Myocyte (in vitro differentiated cells): ENCODE measurements around the gene SYNE2. TPM values are rescaled to one million over a fixed set of nuclear protein-coding genes. Genes with fewer than 3 reads are reported as not detected.
A peak's percentile ranks its signal among the peaks of the same experiment; 100 is the strongest.

ENCODE experiments used
- DNase-seq: peaks from one replicate; pipeline ENCODE4 v3.0.0-alpha.2; 2012; ENCODE audit warnings: low read depth
- total RNA-seq: library from RNA; depleted of rRNA; stranded (reverse); fragments of >200 nt; gene quantifications from 2 replicates; pipeline ENCODE4 v1.2.3, GENCODE V29; 2014

The SYNE2 gene
- total RNA-seq, 1 donor from 2014 or later = 14.8 TPM

DNA sequence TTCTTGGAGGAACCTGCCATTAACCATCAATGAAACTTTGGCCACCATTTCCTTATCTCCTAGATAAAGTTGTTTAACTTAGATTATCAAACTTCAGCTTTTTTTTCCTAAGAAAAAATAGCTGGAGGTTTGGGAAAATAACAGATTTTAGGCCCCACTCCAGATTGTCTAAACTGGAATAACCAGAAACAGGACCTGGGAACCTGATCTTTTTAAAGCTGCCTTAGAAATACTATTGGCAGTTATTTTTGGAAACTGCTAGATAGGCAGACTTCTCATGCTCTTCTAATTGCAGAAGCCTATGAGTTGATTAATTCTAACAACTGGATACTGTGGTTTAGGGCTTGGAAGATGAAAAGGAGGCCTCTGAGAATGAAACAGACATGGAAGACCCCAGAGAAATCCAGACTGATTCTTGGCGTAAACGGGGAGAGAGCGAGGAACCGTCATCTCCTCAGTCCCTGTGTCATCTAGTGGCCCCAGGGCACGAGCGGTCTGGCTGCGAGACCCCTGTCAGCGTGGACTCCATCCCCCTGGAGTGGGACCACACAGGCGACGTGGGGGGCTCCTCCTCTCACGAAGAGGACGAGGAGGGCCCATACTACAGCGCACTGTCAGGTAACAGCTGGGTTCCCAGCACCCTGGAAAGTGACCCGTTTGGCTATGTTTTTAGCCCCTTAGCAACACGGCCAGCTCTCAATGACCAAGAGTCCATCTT, 361.2 kb downstream of the SYNE2 start:
- DNase-seq = peak; percentile 17

DNA sequence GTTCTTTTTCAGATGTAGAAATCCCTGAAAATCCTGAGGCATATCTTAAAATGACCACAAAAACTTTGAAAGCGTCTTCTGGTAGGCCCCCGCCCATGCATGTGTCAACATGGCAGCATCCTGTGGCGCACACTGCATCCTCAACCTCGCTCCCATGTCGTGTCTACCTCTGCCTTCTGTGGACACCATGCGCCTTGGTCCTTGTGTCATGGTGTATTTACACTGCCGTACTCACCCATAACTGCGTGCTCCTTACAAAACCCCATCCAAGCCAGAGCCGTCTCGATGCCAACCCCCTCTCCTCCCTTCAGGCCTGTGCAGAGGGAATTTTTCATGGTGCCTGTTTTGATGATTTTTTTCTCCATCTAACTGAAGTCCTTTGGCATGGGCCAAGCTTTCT, 362.5 kb downstream of the SYNE2 start:
- no peak for DNase-seq

DNA sequence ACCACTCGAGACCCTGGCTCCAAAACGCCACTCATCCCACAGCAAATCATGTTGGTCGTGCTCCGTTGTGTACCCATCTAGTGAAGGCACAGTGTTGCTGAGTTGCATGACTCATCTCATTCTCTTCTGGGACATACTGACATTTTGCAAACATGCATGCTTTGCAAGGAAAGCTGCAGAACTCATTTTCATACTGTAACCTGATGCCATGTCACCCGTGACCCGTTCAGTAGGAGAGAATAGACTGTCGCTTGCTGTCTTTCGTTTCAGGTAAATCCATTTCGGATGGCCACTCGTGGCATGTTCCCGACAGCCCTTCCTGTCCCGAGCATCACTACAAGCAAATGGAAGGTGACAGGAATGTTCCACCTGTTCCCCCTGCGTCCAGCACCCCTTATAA, 363.2 kb downstream of the SYNE2 start:
- no peak for DNase-seq

DNA sequence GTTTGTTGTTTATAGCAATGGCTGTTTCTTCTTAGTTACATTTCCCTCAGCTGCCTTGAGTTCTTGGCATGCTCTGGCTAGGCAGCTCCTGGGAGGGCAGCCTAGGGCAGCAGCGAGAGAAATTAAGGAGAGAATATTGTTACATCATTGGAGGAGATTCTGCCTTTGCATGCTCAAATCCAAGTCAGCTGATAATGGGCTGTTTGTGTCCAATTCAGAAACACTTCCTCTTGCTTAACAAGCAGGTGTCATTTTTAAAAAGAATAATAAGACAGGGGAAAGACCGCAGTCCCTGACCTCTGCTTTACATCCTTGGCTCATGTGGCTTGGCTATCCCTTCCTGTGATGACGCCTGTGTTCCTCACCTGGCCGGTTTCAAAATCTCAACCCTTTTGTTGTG, 364.5 kb downstream of the SYNE2 start:
- DNase-seq = no peak

DNA sequence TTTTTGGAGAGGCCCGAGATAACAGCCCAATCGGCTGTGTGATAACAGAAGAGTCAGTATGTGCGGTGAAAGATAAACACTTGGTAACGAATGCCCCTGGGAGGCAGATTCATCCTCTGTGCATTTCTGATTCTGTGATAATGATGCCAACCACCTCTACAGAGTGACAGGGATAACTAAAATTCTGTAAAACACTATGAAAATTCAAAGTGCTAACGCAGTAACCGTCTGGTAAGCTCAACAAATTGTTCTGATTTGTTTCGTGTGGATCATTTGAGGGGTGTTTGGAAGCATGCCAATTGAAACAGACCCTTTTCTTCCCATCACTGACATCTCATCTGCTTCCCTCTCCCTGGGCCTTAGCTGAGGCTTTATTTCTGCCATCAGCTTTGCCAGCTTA, 365.0 kb downstream of the SYNE2 start:
- DNase-seq = no peak

DNA sequence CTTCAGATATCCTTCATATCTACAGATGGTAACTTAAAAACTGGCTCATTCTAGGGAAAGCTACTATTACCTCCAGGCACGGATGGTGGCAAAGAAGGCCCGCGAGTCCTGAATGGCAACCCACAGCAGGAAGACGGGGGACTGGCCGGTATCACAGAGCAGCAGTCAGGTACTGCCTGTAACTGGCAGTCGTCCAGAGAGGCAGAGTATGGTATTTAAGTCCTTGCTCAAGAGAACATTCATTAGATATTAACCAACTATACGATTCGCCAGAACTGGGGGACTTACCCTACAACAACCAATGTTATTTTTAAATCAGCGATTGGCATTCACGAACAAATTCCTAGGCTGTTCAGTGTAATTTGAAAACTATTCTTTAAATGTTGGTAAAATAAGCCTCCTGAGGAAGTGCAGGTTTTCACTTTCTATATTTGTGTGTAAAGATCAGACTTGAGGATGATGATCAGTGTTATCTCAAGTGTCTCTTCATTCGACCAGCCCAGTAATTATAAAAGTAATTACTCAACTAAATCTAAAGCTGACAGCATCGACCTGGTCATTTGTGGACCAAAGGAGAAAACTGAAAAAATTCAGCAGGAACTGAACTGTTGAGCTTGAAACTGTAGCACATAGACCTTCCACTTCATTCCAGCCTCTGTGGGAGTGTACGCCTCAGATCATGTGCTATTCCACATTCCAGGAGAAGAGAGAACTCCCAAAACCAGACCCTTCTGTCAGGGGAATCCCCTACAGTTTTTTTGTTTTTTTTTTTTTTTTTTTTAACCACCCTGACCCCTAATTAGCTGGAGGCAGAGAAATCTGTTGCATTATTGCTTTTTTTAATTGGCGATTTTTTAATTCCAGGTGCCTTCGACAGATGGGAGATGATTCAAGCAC, 365.8 kb downstream of the SYNE2 start:
- DNase-seq = no peak

DNA sequence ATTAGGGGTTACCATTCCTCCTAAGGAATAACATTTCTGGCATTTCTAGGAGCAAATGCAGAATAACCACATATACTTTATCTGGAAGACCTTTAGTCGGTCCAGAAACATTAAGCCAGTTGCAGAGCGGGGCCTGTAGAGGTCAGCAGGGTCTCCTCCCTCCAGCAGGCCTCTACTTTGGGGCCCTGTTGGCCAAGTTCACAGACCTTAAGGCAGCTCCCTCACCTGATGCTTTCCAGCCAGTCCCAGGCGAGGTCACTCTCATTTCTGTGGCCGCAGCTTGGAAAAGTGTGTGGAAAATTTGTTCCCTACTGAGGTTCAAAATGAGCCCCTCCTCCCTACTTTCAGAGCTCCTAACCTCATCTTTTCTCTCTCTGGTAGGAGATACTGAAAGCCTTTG, 367.3 kb downstream of the SYNE2 start:
- DNase-seq = no peak

DNA sequence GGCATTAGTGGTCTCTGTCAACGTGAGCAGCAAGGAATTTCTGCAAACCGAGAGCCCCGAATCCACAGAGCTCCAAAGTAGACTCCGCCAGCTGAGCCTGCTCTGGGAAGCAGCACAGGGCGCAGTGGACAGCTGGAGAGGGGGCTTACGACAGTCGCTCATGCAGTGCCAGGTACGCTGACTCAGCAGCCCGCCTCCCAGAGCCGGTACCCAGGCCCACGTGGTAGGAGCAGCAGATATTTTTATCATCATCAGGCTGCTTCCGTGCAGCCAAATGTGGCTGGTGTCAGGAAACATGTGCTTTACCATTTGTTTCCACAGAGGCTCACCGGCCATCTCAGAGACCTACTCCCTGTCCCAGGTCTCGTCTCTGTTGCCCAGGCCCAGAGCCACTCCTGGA, 367.7 kb downstream of the SYNE2 start:
- DNase-seq = peak; percentile 34

DNA sequence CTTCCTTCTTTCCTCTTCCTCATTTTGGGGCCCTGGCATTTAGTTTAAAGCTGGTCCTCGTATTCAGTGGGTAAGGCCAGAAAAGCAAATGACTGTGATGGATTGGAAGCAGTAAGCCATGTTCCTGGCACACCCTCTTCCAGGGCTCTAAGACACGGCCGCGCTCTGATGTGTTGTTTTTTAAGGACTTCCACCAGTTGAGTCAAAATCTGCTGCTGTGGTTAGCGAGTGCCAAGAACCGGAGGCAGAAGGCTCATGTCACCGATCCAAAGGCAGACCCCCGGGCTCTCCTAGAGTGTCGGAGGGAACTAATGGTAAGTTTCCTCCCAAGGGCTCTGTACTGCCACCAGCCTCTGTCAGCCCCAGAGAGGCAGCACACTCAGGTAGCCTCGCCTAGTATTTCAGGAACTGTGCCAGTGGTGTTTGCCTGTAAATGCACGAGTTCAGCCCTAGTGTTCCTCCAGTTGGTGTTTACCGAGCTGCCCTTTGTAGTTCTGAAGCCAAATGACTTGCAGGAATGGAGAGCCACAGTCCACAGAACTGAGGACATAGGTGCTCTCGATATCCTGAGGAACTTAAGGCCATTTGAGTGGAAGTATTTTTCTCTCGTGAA, 368.7 kb downstream of the SYNE2 start:
- no peak for DNase-seq

DNA sequence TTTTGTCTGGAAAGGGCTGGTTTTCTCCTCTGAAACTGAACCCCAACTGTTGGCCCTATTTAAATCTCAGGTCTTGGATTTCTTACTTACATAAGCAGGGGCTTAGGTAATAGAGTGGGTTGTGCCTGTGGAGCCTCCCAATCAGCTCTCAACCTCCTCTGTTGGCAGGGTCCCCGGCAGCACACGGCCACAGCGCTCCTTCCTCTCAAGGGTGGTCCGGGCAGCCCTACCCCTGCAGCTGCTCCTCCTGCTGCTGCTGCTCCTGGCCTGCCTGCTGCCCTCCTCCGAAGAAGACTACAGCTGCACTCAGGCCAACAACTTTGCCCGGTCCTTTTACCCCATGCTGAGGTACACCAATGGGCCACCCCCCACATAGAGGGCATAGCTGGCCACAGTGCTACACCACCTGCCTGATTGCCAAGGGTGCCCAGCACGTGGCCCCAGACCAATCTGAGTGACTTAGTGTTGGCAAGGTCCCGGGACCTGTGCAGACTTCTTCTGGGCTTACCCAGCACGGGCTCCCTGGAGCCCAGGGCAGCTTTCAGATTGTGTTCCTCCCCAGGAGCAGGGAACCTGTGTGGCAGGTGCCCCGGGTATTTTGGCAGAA, 372.4 kb downstream of the SYNE2 start:
- DNase-seq = no peak

DNA sequence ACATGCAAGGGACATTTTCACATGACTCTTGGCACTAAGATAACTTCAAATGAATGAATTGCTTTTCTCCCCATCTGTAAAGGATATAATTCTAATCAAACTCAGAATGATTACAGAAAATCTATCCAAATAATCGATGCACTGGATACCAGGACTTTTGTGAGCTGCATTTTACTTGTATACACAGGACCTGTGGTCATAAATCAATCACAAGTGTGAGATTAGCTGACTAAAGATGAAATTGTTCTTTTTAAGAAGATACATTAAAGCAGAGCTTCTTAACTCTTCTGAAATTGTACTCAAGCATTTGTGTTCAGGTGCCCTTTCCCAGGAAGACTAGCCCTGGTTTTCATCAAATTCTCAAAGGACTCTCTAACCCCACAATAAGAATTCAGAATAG, 375.1 kb downstream of the SYNE2 start:
- no peak for DNase-seq

DNA sequence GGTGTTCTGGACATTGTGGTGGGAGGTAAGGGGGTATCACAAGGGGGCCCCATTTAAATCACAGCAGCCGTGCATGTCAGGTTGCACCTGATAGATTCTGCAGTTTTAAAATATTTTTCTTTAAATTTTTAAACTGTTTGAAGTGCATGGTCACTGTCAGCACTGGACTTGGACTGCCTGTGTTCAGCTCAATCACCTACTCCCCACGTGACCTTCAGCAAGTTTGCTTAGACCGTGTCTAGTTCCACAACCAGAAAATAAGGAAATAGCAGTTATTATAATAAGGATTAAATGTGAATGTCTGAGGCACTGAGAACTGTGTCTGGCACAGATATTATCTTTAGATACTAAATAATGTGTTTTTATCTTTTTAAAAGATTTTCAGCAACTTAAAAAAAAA, 376.7 kb downstream of the SYNE2 start:
- no peak for DNase-seq

DNA sequence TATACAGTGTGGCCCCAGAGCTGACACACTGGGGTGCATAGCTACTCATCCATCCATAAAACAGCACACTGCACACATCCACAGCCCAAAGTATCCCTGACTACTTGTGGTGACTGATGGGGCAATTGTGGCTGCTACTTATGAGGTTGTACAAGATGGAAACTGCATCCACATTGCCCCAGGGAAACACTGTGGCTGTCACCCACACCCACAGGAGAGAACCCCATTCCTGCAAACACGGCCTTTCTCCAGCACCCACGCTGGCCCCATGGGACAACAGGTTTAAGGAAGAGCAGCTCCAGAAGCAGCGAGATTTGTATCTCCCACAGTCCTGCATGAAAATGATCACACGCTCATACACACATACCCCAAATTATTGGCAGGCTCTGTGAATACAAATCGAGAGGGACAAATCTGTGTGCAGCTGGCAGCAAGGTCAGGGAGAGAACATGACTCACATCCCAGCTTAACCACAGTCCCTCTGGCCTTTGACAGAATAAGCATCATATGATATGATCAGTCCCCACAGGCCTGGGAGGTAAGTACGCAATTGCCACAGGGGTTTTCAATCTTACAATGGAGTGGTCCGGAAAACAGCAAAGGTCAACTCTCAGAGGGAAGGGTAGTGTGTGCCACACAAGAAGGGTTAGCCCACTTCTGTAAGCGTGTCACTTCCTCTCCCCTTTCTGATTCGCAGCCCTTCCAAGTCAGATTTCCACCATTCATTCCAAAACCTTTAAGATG, 379.5 kb downstream of the SYNE2 start:
- DNase-seq = peak; percentile 95

DNA sequence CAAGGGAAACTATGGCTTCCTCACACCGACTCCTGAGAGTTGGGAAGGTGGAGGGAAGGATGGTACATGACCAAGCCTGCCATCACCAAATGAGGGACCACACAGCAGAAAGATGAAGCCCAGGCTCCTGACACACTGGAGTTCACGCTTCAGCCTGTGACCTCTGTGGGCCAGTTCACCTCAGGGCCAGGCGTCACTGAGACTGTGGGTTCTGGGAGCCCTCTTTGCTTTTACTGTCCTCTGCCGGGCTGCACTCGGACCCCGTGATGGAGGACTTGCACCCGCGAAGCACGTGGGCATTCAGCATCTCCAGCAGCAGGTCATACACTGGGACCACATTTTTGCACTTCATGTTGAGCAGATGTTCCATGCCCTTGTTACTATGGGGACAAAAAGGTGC, 380.1 kb downstream of the SYNE2 start:
- DNase-seq = no peak

DNA sequence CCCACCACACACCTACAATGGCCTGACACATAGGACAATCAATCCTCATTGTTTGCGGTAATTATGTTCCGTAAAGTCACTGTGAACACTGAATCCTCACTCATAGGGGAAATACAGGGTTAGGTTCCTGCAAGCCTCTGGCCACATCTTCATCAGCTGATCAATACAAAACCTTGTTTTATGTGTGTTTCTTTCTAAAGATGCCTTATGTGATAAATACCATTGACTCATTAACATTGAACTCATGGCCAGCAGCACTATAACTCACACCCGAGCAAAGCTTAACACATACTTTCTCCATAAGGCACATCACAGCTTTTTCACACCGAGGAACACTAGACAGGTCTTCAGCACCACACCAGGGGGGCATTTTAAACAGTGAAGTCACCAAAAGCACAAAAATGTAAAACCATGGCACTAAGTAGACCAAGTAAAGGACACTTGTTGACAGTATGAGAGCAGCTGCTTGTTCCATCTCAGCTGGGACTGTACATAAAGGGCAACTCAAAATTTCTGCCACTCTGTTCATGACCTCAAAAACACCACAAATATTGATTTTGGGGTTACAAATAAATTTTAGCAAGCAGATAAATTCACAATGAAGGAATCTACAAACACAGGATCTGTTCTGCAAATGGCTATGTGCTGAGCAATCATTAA, 380.9 kb downstream of the SYNE2 start:
- no peak for DNase-seq

DNA sequence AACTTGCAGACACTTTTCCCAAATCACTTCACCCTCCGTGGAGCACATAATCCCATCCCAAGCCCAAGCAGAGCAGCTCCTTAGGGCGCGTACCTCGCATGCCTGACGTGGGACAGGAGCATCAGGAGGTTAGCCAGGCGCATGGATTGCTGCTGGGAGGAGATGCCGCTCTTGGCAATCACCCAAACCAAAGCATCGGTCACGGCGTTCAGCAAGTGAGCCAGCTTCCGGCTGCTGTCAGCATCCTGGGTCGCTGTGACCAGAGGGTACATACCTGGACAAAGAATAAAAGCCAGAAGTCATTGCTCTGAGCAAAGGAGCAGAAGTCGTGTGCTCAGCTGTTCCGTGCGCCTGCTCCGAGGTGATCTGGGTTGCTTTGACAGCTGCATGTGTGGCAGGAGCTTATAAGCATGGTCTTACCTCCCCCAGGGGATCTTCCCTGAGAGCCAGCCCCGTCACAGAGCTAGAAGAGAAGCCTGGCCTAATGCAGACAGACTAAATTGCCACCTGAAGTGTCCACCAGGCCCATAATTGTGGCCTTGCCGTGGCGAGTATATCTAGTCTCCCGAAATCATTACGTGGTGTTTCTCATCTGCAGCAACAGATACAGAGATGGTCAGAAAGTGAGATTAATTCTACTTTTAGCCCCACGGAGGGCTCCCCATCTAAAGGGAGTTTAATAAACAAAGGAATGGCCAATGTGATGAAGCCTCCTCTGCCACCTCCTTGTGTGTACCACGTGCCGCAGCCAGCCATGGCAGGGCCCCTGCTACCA, 382.3 kb downstream of the SYNE2 start:
- peak; percentile 21 for DNase-seq

DNA sequence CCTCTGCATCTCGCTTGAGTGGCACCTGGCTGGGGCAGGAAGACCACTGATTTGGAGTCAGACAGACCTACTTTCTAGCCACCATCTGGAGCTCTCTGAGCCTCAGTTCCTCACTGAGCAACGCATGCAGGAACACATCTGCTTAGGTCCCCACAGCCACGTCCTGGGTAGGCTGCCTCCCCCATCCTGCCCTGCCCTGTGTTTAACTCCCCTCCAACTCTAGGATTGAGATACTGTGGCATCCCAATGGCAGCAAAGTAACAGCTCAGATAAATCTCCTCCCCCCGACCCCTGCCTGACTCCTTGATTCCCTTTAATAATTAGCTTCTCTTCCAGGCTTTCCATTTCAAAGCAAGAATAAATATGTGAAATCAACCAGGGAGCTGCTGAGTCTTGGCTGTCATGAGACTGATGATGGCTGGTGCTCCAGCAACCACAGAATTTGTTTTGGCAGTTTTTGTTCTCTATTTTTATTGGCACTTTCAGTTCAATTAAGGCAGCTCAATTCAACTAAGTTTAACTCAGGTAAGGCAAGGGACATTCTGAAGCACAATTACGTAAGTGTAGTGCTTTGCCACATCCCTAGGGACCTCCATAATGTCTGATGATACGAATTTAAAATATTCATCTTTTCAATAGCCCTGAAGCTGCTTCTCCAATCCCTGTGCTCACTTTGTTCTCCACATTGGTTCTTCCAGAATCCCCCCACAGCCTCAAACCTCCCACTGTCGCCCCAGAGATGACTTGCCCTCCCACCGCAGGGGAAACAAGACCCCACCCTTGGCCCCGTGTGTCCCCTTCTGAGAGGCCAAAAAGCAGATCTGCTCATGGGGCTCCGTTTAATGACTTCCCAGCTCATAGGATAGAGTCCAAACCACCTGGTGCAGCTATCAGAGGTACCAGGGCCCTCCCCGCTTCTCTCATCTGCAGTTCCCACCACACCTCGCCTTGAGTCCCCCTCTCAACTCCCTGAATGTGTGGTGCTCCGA, 383.1 kb downstream of the SYNE2 start:
- no peak for DNase-seq

DNA sequence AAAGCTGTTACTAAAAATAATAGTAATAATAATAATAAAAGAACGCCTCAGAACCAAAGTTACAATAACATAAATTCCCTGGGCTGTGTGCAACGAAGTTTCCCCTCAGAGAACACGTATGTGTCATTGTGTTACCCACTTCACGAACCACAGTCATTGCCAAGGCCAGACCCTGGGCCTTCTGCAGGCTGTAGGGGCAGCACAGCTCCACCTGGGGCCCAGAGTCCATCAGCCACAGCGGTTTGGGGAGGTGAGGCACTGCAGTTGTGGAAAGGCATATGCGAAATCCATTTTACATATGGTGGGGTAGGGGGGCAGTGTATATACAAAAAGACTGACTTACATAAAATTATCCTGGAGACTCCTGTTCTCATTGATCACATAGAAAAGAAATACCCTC, 385.2 kb downstream of the SYNE2 start:
- DNase-seq = no peak

DNA sequence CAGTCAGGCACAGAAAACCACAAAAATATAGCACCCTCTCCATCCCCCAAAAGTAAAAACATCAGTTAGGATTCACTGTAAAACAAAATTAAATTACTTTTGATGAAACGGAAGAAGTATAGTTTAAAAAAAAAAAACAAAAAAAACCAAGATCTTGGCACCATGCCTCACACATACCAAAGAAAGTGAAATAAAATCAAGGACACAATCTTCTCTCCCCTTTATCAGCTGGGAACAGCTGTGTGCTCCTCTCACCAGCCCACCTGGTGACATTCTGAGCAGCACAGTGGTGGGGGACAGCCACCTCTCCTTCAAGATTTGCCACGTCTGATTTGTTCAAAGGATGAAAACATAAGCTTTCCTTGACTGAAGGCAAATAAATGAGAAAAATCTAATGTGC, 385.8 kb downstream of the SYNE2 start:
- DNase-seq = no peak
